ENCODE results near the gene SLC16A6. TPM values are rescaled to one million over a fixed set of nuclear protein-coding genes. Genes with fewer than 3 reads are reported as not detected.

SLC16A6 gene, protein sequence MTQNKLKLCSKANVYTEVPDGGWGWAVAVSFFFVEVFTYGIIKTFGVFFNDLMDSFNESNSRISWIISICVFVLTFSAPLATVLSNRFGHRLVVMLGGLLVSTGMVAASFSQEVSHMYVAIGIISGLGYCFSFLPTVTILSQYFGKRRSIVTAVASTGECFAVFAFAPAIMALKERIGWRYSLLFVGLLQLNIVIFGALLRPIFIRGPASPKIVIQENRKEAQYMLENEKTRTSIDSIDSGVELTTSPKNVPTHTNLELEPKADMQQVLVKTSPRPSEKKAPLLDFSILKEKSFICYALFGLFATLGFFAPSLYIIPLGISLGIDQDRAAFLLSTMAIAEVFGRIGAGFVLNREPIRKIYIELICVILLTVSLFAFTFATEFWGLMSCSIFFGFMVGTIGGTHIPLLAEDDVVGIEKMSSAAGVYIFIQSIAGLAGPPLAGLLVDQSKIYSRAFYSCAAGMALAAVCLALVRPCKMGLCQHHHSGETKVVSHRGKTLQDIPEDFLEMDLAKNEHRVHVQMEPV
- total RNA-seq (2022; extraction: Qiagen RNA extraction; ENCODE audit: low read depth), result 0.25 to 0.63 TPM (median 0.43 TPM) in 5 replicates

GRCh38 chr17:68290955-68291835 lies at the start of gene SLC16A6, which contains the start of gene ARSG:
SLC16A6 (minus strand) TSS chr17:68291127; CDS start chr17:68278320, 12,807 bp downstream.
ARSG (plus strand) TSS chr17:68291495; CDS start chr17:68307494, 15,999 bp downstream.

DNA sequence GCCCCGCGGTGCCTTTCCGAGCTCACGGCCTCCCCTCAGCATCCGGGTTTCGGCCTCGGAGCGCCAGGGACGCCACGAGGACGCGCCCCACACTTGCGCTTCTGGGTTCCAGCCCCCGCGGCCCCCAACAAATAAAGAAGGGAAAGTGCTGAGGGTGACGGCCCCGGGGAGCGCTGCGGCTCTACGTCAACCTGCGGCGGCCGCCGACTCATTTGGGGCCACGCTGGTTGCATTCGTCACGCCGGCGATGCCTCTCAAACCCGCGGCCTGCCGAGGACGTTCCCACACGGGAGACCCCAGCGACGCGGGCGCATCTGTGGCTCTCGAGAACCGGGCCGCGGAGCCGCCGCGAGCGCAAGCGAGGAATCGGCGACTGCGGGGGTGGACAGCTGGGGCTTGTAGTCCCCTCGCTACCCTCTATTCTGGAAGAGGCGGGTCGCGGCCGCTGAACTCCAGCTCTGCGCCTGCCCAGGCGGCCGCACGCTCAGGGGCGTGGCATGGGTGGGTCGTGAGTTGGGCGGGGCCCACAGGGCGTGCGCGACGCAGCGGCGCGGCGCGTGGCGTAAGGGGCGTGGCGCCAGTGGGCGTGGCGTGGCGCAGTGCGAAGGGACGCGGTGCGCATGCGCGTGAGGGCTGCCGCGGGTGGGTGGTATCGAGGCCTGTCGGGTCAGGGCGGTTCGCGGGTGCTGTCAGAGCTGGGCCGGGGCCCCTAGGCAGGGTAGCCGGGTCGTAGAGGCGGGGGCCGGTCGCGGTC lies 43.3 kb downstream of the SLC16A6 start, which contains the start of gene AMZ2:
Gene AMZ2, plus strand, starts transcription at position 599 of the 754 bp plus-strand sequence. CDS start 2,145 bp downstream, outside the sequence.

Other genes starting within 250 kb of the SLC16A6 start
- gene AMZ2, start 43.1 kb downstream of the SLC16A6 start, total RNA-seq (2022; extraction: Qiagen RNA extraction; ENCODE audit: low read depth), result 113 to 122 TPM (median 115 TPM) in 5 replicates
- 1.0 to 1.9 TPM (median 1.4 TPM) in 5 replicates for gene ARSG, start 368 bp upstream of the SLC16A6 start, total RNA-seq (2022; extraction: Qiagen RNA extraction; ENCODE audit: low read depth)
- gene WIPI1, start 166.4 kb upstream of the SLC16A6 start, total RNA-seq (2022; extraction: Qiagen RNA extraction; ENCODE audit: low read depth), result 8.2 to 15.1 TPM (median 10.1 TPM) in 5 replicates
- gene PRKAR1A, start 221.3 kb upstream of the SLC16A6 start, total RNA-seq (2022; extraction: Qiagen RNA extraction; ENCODE audit: low read depth), result 127 to 190 TPM (median 180 TPM) in 5 replicates